Naive thymus-derived CD4-positive, alpha-beta T cell (primary cell): ENCODE results near the gene VAX1. TPM values are rescaled to one million over a fixed set of nuclear protein-coding genes. Genes with fewer than 3 reads are reported as not detected.

Experiments used
- ATAC-seq: fragments of 150-1000 bp; cut with Tn5 transposase; 2 replicates; pipeline ENCODE4 v1.10.0; 2021; ENCODE audit warnings: mild to moderate bottlenecking, moderate library complexity
- CTCF ChIA-PET: fragments of 350-600 bp; sonication (Branson Sonifier 250); formaldehyde crosslinking; loops from one replicate; lab custom pipeline; 2021; ENCODE audit warnings: antibody characterized with exemption; lab: Charles Lee
- POLR2A ChIA-PET: fragments of 350-600 bp; sonication (Branson Sonifier 250); formaldehyde crosslinking; loops from one replicate; lab custom pipeline; 2021; ENCODE audit warnings: antibody characterized with exemption, inconsistent platforms; lab: Charles Lee
- DNase-seq, 9 donors: peaks; one replicate each; pipeline versions ENCODE4 v3.0.0 to v3.0.0-alpha.2; 2020 to 2022; ENCODE audit warnings: mixed read lengths in 1 of 9
- H3K27ac ChIP-seq: one replicate; pipeline ENCODE4 v1.7.0; 2013; ENCODE audit warnings: mild to moderate bottlenecking, low read depth, low read length, moderate library complexity
- H3K27me3 ChIP-seq, 2 donors: one replicate each; pipeline ENCODE4 v1.7.0; 2013; ENCODE audit warnings: low read length in 2 of 2, mild to moderate bottlenecking in 2 of 2, moderate library complexity in 2 of 2; ENCODE audit not compliant: control insufficient read depth in 2 of 2, insufficient read depth in 2 of 2
- H3K36me3 ChIP-seq, 3 experiments: 1 replicate in 2 of 3; 2 replicates in 1 of 3; pipeline ENCODE4 v1.7.0; 2013; ENCODE audit warnings: low read length in 3 of 3, mild to moderate bottlenecking in 3 of 3, moderate library complexity in 1 of 3; ENCODE audit not compliant: insufficient read depth in 3 of 3, control insufficient read depth in 2 of 3
- H3K4me1 ChIP-seq, 2 donors: one replicate each; pipeline ENCODE4 v1.7.0; 2013; ENCODE audit warnings: low read length in 2 of 2, mild to moderate bottlenecking in 2 of 2, moderate library complexity in 1 of 2; ENCODE audit not compliant: control insufficient read depth in 2 of 2, insufficient read depth in 2 of 2
- H3K4me3 ChIP-seq: 2 replicates; pipeline ENCODE4 v1.7.0; 2013; ENCODE audit warnings: mild to moderate bottlenecking, low read length
- H3K9me3 ChIP-seq, 3 experiments: 1 replicate in 2 of 3; 2 replicates in 1 of 3; pipeline ENCODE4 v1.7.0; 2013; ENCODE audit warnings: low read length in 3 of 3; ENCODE audit not compliant: control insufficient read depth in 2 of 3
- H3K27ac Mint-ChIP-seq, 9 donors: one replicate each; pipeline ENCODE4 v1.8.0; 2020 to 2022; ENCODE audit warnings: mixed read lengths in 9 of 9, mild to moderate bottlenecking in 8 of 9, moderate library complexity in 5 of 9, inconsistent platforms in 2 of 9
- H3K27me3 Mint-ChIP-seq, 5 donors: one replicate each; pipeline ENCODE4 v1.8.0; 2021 to 2022; ENCODE audit warnings: mixed read lengths in 5 of 5, mild to moderate bottlenecking in 1 of 5
- H3K36me3 Mint-ChIP-seq, 5 donors: one replicate each; pipeline ENCODE4 v1.8.0; 2020 to 2022; ENCODE audit warnings: mixed read lengths in 5 of 5, mild to moderate bottlenecking in 3 of 5, inconsistent platforms in 1 of 5
- H3K4me1 Mint-ChIP-seq, 7 donors: one replicate each; pipeline ENCODE4 v1.8.0; 2020 to 2022; ENCODE audit warnings: mixed read lengths in 7 of 7, mild to moderate bottlenecking in 3 of 7, inconsistent platforms in 1 of 7
- H3K4me3 Mint-ChIP-seq, 10 donors: one replicate each; pipeline ENCODE4 v1.8.0; 2020 to 2022; ENCODE audit warnings: mild to moderate bottlenecking in 10 of 10, mixed read lengths in 10 of 10, moderate library complexity in 6 of 10, inconsistent platforms in 2 of 10
- H3K9me3 Mint-ChIP-seq, 11 donors: one replicate each; pipeline ENCODE4 v1.8.0; 2020 to 2022; ENCODE audit warnings: mixed read lengths in 11 of 11, mild to moderate bottlenecking in 4 of 11, inconsistent platforms in 1 of 11, moderate library complexity in 1 of 11
- intact Hi-C, 2 donors: fragments of 100-400 bp; cut with micrococcal nuclease; formaldehyde crosslinking; loops; one replicate each; pipeline ENCODE4 v1.15.1; 2023
- polyA plus RNA-seq, 2 donors: library from polyadenylated mRNA; unstranded; fragments of 300-500 nt; fragmentation: Illumina TruSeq; gene quantifications; one replicate each; pipeline ENCODE4 v1.2.3, GENCODE V29; 2021
- total RNA-seq, 6 experiments: library from RNA in 5 of 6; stranded (reverse) in 5 of 6; gene quantifications; 1 replicate in 5 of 6; 2 replicates in 1 of 6; pipeline ENCODE4 v1.2.3 and lab custom pipeline; 2021 to 2026

VAX1 gene
- total and polyA plus RNA-seq, 7 experiments from 2014 or later = not detected

DNA sequence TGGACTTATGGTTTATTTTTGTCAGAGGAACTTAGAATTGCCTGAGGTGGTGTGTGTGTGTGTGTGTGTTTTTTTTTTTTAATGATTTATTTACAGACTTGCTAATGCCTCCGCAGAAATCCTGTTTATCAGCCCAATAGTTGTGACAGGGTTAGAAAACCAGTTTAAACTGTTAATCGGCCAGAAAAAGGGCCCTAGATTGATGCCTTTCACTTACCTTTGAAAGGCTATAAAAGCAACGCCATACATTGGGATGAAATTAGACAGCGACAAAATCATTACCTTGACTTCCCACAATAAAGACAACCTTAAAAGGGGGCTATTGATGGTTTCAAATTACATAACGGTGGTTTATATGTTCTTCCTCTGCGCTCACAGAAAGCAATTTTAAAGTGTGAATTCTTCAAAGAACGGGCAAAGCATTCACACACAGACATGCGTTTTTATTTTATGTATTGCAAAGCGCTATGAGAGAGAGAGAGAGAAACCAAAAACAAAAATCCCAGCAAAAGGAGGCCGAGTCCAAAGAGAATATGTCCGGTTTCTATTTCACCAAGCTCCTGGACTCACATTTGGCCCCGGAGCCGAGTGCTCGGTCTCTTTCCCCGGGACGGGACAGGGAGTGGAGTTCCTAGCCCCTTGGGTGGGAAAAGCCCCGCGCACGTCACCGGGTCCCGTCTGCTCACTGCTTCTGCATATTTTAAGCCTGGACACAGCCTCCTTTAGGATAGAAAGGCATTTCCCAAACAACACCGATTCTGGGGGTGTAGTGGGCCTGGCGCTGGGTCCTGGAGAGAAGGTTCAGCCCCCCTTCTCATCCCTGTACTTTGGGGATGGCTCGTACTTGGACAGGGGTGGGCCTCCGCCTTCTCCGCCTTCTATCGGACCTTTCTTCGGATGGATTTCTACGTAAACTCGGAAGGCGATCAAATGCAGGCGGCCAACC lies 26.8 kb upstream of the VAX1 start:
- peaks cover 0 to 9% (median 0%) of the 10 kb centered on the region in 11 donors for H3K9me3 Mint-ChIP-seq
- peak overlapping the region in 8 of 10 donors; percentile 2 to 77 (median 50) for H3K4me3 Mint-ChIP-seq
- peaks cover 74 to 92% (median 83%) of the 10 kb centered on the region in 5 donors for H3K27me3 Mint-ChIP-seq
- no peak overlapping the region for H3K4me3 ChIP-seq
- H3K9me3 ChIP-seq = no peaks in the 10 kb centered on the region
- peaks cover 15 to 64% (median 46%) of the 10 kb centered on the region in 7 donors for H3K4me1 Mint-ChIP-seq
- peaks cover 0 to 6% (median 0%) of the 10 kb centered on the region in 5 donors for H3K36me3 Mint-ChIP-seq
- peaks cover 6 to 34% of the 10 kb centered on the region in 2 donors for H3K27me3 ChIP-seq
- intact Hi-C loops = loop anchor here in 1 of 2 donors (2.0 to 5.0 kb wide), 3 partner anchors 24 to 377 kb away; partner anchors contain the start of gene EMX2
- ChIA-PET POLR2A (no interaction called here), CTCF (interaction anchor here (1.3 kb wide), 1 partner anchor 11 kb away, joined by 7 read pairs; no protein-coding TSS in a partner anchor)
- peak overlapping the region in 1 of 9 donors; percentile 29 for H3K27ac Mint-ChIP-seq
- ATAC-seq (no peak), DNase-seq (no peak)
- H3K27ac ChIP-seq = no peak overlapping the region
- peaks cover 3 to 21% of the 10 kb centered on the region in 2 donors for H3K4me1 ChIP-seq
- H3K36me3 ChIP-seq = no peaks in the 10 kb centered on the region

DNA sequence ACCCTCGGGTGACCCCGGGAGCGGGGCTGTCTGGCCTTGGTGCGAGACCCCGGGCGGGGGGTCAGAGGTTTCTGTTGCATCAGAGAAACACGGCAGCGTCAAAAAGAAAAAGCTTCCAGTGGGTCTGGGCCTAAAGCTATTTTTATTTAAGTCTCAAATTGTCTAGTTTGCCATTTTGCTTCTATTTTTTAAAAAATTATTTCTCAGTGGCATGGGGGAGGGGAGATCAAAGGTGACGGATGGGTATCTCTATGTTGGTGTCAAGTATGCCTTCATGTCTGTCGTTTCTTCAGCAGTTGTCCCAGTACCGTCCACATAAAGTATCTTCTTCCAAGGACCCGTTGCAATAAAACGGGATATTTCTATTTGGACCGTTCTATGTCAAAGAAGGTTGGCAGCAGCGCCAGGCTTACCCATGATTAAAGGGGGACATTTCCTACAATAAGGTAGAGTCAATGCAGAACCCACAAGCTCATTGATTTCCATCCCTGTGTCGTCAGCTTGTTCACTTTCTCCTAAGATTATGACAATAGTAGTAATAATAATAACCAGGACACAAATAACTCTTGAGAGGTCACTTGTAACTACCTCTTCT lies 26.0 kb upstream of the VAX1 start:
- Mint-ChIP-seq H3K27ac (peak overlapping the region in 1 of 9 donors; percentile 29), H3K27me3 (peaks cover 74 to 92% (median 83%) of the 10 kb centered on the region in 5 donors), H3K4me1 (peaks cover 14 to 57% (median 46%) of the 10 kb centered on the region in 7 donors), H3K4me3 (peak overlapping the region in 8 of 10 donors; percentile 29 to 77 (median 52)), H3K36me3 (peaks cover 0 to 6% (median 0%) of the 10 kb centered on the region in 5 donors), H3K9me3 (peaks cover 0 to 10% (median 0%) of the 10 kb centered on the region in 11 donors)
- CTCF ChIA-PET = interaction anchor here (1.3 kb wide), 1 partner anchor 12 kb away, joined by 7 read pairs; no protein-coding TSS in a partner anchor
- peaks cover 3 to 21% of the 10 kb centered on the region in 2 donors for H3K4me1 ChIP-seq
- no peak overlapping the region for H3K27ac ChIP-seq
- intact Hi-C loops = loop anchor here in 1 of 2 donors (2.0 kb wide), 2 partner anchors 23 to 31 kb away; no protein-coding TSS in a partner anchor
- H3K36me3 ChIP-seq = no peaks in the 10 kb centered on the region
- H3K4me3 ChIP-seq = no peak overlapping the region
- no peaks in the 10 kb centered on the region for H3K9me3 ChIP-seq
- POLR2A ChIA-PET = no interaction called here
- ATAC-seq (no peak), DNase-seq (no peak)
- H3K27me3 ChIP-seq = peaks cover 12 to 38% of the 10 kb centered on the region in 2 donors

DNA sequence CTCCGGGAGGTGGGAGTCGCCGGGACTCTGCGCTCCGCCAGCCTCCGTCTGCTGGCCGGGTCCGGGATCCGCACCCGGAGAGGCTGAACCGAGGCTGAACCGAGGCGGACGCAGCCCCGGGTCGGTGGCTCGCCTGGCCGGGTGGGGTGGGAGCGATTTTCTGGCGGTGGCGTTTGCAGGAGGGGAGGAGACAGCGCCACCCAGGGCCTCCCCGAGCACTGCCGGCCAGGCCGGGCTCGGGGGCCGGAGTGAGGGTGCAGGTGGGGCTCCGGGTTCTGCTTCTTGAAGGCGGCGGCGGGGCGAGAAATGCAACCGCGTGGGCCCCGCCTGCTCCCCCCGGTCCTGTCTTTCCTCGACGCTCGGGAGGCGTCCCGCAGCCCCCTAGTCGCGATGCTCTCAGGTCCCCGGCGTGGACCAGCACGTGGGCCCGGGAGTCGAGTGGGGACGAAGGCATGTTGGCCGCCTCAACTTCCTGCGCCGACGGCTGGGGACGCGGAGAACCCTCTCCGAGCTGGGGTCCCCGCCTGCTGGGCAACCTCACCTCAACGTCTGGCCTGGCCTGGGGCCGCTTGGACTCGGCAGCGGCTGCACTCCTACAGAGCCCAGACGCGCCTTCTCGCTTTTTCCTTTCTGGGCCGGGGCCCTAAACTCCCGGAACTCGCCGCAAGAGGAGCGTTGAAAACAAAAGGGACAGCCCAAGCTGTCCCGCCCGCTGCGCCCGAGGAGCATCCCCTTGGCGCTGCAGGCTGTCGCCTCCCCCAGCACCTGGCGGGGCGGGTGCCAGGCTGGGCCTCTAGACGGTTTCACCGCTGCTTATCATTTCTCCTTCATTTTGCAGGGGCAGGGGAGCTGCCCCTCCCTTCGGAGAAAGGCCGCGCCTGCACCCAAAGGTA lies 25.2 kb upstream of the VAX1 start:
- Mint-ChIP-seq H3K27ac (no peak overlapping the region), H3K4me1 (peaks cover 14 to 54% (median 46%) of the 10 kb centered on the region in 7 donors), H3K27me3 (peaks cover 78 to 90% (median 83%) of the 10 kb centered on the region in 5 donors), H3K9me3 (peaks cover 0 to 10% (median 0%) of the 10 kb centered on the region in 11 donors), H3K36me3 (peaks cover 0 to 6% (median 0%) of the 10 kb centered on the region in 5 donors), H3K4me3 (peak overlapping the region in 5 of 10 donors; percentile 53 to 77 (median 58))
- H3K27me3 ChIP-seq = peaks cover 12 to 37% of the 10 kb centered on the region in 2 donors
- POLR2A ChIA-PET = no interaction called here
- H3K36me3 ChIP-seq = no peaks in the 10 kb centered on the region
- no peak overlapping the region for H3K4me3 ChIP-seq
- no peak for ATAC-seq
- intact Hi-C loops = no loop called here
- H3K27ac ChIP-seq = no peak overlapping the region
- H3K9me3 ChIP-seq = no peaks in the 10 kb centered on the region
- DNase-seq = no peak
- H3K4me1 ChIP-seq = peaks cover 3 to 20% of the 10 kb centered on the region in 2 donors
- CTCF ChIA-PET = interaction anchor here (0.7 to 1.3 kb wide), 2 partner anchors 12 to 53 kb away, joined by 3 to 7 read pairs; no protein-coding TSS in a partner anchor

DNA sequence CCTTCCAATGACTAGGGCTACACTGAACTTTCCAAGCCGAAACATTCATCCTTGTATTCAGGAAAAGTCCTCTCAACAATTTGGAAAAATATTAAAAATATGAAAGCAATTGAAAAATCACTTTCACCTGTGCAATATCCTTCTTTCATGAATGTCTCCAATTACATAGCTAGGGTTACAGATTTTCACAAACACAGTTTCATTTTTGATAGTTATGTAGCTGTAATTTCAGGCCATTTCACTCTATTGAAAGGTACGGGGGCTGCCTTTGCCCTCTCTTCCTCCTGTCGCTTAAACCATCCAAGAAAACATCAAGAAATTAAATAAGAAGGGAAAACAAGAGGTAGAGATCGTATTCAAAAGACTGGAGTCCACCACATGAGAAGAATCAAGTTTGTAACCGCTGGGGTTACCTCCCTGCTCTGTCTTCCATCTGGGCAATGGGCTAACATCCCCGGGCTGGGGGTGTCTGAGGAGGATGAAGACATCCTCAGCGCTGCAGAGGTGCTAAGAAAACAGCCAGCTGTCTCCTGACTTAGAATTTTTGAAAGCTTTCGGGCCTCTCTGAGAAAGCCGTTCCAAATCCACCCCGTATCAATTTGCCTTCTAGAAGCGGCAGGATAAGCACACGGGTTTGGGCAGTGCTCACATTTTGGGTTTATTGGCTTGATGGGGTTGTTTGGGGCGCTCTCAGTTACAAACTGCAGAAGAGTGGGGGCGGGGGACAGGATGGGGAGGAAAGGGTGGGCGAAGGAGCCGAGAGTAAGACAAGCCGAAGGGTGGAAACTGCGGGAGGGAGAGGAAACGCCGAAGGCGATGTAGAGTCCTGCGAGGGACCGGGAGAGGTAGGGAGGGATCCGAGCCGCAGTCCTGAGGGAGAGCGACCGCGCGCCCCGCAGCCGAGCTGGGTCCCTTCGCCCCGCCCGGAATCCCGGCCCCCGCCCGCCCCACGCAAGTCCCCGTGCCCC lies 24.3 kb upstream of the VAX1 start:
- ATAC-seq = no peak
- peak overlapping the region in 1 of 9 donors; percentile 58 for H3K27ac Mint-ChIP-seq

DNA sequence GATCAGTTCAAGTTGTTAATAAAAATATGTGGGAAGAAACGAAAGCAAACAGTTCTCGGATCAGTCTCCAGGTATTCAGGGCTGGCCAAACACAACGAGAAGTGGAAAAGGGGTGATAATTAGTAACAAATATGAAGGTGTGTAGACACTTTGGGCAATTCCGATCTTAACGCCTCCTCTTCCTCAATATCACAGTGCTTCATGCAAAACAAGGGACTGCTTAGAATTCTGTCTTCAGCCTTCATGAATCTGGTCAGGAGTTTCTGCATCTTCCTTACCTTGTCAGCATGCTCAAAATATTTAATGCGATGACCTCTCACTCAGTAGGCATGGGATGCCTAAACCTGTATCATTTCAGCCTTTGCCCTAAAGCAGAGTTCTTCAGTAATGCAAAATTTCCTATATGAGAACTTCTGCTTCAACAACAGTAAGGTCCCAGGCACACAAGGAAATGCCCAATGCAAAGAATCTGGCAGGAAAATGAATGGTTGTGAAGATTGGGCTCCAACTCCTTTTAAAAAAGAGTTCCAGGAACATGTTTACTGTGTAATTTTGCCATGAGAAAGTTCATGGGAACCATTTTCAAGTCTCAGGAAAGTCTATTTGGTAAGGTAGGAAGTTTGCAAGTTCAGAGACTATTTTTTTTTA lies 23.4 kb upstream of the VAX1 start:
- no peak for ATAC-seq

More for the DNA sequence above, 24.3 kb upstream of the VAX1 start:
- Histone ChIP-seq H3K9me3 (no peaks in the 10 kb centered on the region), H3K27ac (no peak overlapping the region), H3K36me3 (no peaks in the 10 kb centered on the region), H3K4me3 (peak overlapping the region; percentile 7), H3K4me1 (peaks cover 0 to 10% of the 10 kb centered on the region in 2 donors), H3K27me3 (peaks cover 12 to 31% of the 10 kb centered on the region in 2 donors)
- ChIA-PET CTCF (interaction anchor here (1.1 kb wide), 1 partner anchor 12 kb away, joined by 3 read pairs; no protein-coding TSS in a partner anchor), POLR2A (no interaction called here)
- peaks cover 0 to 6% (median 0%) of the 10 kb centered on the region in 5 donors for H3K36me3 Mint-ChIP-seq
- DNase-seq = no peak
- peak overlapping the region; percentile 45 to 77 (median 68) for H3K4me3 Mint-ChIP-seq
- peaks cover 83 to 91% (median 85%) of the 10 kb centered on the region in 5 donors for H3K27me3 Mint-ChIP-seq
- intact Hi-C loops = no loop called here
- peaks cover 0 to 10% (median 0%) of the 10 kb centered on the region in 11 donors for H3K9me3 Mint-ChIP-seq
- H3K4me1 Mint-ChIP-seq = peaks cover 11 to 51% (median 40%) of the 10 kb centered on the region in 7 donors

More for the DNA sequence above, 23.4 kb upstream of the VAX1 start:
- no peak overlapping the region for H3K27ac Mint-ChIP-seq
- no peak for DNase-seq
- Histone ChIP-seq H3K4me1 (peaks cover 0 to 6% of the 10 kb centered on the region in 2 donors), H3K27me3 (peaks cover 12 to 35% of the 10 kb centered on the region in 2 donors), H3K4me3 (no peak overlapping the region), H3K9me3 (no peaks in the 10 kb centered on the region), H3K36me3 (no peaks in the 10 kb centered on the region), H3K27ac (no peak overlapping the region)
- H3K4me3 Mint-ChIP-seq = peak overlapping the region in 2 of 10 donors; percentile 26 to 77
- peaks cover 81 to 88% (median 83%) of the 10 kb centered on the region in 5 donors for H3K27me3 Mint-ChIP-seq
- ChIA-PET POLR2A (no interaction called here), CTCF (interaction anchor here (1.1 kb wide), 1 partner anchor 13 kb away, joined by 3 read pairs; no protein-coding TSS in a partner anchor)
- H3K36me3 Mint-ChIP-seq = peaks cover 0 to 6% (median 0%) of the 10 kb centered on the region in 5 donors
- intact Hi-C loops = no loop called here
- peaks cover 0 to 10% (median 0%) of the 10 kb centered on the region in 11 donors for H3K9me3 Mint-ChIP-seq
- peaks cover 9 to 42% (median 31%) of the 10 kb centered on the region in 7 donors for H3K4me1 Mint-ChIP-seq
